Effector CD4-positive, alpha-beta T cell (primary cell): ENCODE data around the gene CDY1B. TPM values are rescaled to one million over a fixed set of nuclear protein-coding genes. Genes with fewer than 3 reads are reported as not detected.
"Not testable (repeated sequence)": the region's sequence is repeated elsewhere in the genome, so short reads cannot be mapped to it uniquely, and the experiment has no call there.

Experiments used
- DNase-seq: peaks from one replicate; pipeline ENCODE4 v3.0.0-alpha.2; 2020
- total RNA-seq: gene quantifications from one replicate; lab custom pipeline; 2026; lab: John Stamatoyannopoulos, UW

The CDY1B gene, protein sequence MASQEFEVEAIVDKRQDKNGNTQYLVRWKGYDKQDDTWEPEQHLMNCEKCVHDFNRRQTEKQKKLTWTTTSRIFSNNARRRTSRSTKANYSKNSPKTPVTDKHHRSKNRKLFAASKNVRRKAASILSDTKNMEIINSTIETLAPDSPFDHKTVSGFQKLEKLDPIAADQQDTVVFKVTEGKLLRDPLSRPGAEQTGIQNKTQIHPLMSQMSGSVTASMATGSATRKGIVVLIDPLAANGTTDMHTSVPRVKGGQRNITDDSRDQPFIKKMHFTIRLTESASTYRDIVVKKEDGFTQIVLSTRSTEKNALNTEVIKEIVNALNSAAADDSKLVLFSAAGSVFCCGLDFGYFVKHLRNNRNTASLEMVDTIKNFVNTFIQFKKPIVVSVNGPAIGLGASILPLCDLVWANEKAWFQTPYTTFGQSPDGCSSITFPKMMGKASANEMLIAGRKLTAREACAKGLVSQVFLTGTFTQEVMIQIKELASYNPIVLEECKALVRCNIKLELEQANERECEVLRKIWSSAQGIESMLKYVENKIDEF
- total RNA-seq, result not detected

DNA sequence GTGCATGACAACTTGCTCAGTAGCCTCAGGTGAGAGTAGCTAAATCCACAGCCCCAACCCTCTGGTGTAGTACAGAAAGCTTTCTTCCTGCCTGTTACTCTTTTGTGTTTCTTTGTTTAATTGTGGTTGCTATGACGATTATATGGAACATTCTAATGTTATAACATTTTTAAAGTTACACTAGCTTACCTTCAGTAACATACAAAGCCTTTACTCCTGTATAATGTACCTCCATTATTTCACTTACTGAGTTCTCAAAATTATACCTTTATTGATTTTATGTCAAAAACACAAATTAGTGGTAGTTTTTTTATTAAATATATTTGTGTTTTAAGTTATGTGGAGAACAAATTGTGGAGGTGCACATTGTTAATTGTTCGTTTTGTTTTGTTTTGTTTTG lies at the start of gene CDY1B:
Gene CDY1B (minus strand): TSS at position 101 of the 400 bp plus-strand sequence. CDS start 331 bp downstream, outside the sequence.
- not testable (repeated sequence) for DNase-seq

- DNase-seq, result not testable (repeated sequence)
These were observed 1.7 kb upstream of the CDY1B start for GRCh38 chrY:24049525-24049924.

DNA sequence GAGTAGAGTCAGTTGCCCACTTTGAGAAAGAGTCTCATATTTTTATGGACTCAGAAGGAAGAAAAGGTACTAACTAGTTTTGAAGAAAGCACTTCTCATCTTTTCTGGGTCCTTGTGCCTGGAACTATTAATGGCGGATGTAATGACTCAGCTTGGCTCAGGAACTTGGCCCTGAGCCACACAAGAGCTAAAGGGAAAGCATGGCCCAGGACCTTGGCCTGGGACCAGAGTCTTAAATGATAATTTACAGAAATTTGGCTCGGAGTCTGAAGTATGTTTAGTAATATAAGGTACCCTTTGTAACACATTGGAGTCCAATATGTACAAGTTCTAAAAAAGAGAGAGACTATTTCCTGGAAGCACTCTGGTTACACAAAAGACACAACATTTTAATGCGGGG lies 4.6 kb downstream of the CDY1B start:
- DNase-seq, result not testable (repeated sequence)

DNA sequence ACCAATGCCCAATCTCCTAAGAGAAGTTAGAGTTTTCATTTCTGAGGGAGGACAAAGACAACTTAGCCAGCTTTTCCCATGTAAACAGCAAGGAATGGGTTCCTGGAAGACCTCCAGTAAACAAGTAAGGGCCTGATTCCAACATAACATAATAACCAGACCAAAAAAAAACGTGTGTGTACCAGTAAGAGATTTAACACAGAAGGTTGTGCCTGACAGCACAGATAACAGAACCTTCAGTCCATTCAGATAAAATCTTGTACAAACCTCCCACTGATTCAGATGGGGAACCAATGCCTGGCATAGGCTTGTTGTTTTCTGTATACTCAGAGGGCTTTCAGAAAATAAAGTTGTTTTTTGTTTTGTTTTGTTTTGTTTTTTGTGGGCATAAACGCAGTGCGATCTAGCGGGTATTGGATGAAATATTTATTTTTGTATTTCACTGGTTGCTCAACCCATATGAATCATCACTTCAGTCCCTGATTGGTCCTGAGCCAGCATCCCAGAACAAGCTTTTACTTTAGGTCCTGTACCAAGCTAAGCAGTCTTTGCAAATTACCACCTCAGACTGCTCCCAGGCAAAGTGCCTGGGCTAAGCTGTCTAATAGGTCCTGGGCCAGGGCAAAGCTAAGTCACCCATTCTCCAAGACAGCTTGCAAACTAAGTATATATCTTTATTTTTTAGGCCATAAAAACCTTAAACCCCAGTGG lies 8.7 kb downstream of the CDY1B start:
- DNase-seq, result not testable (repeated sequence)

- DNase-seq, result not testable (repeated sequence)
These were observed 21.4 kb downstream of the CDY1B start for GRCh38 chrY:24026212-24027103.
